ENCODE data around the gene CDK2AP2.

DNA sequence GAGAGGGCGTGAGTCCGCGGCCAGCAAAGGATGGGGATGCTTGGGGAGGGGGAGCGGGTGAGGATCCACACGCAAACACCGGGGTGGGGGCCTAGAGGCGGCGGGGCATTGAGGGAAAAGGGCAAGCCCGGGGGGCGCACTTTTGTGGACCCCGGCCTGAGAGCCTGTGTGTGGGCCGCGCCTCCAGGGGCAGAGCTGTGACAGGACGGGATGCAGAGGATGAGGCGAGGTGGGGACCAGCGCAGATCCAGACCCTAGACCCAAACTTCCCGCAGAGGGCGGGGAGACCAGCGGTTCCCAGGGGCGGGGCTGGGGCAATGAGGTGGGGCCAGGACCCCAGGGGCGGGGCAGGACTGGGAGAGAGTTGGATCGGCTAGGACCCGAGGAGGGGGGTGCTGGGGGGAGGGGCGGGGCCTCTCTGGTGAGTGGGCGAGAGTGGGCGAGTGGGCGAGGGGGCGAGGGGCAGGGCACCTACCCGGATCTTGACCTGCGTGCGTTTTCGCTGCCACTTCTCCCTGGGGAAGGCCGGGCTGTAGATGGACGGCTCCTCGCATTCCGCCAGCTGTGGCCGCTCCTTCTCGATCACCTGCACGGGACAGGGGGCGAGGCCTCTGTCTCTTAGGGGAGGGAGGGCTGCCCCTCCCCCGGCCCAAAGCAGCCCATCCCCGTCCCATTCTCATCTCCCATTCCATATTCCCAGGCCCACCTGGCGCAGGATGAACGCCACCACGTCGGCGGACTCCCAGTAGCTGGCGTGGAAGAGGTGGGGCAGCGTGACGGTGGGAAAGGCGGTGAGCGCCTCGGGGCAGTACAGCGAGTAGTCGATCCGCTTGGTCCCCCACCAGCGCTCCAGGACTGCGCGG is 13.4 kb downstream of the CDK2AP2 start:
- TF ChIP-seq, protein P1, sequence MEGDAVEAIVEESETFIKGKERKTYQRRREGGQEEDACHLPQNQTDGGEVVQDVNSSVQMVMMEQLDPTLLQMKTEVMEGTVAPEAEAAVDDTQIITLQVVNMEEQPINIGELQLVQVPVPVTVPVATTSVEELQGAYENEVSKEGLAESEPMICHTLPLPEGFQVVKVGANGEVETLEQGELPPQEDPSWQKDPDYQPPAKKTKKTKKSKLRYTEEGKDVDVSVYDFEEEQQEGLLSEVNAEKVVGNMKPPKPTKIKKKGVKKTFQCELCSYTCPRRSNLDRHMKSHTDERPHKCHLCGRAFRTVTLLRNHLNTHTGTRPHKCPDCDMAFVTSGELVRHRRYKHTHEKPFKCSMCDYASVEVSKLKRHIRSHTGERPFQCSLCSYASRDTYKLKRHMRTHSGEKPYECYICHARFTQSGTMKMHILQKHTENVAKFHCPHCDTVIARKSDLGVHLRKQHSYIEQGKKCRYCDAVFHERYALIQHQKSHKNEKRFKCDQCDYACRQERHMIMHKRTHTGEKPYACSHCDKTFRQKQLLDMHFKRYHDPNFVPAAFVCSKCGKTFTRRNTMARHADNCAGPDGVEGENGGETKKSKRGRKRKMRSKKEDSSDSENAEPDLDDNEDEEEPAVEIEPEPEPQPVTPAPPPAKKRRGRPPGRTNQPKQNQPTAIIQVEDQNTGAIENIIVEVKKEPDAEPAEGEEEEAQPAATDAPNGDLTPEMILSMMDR (IDR thresholded peaks at IDR 0.05; ENCODE audit: low read depth, low read length), result no peak
- no peak for TF ChIP-seq EZH2phosphoT487 (IDR thresholded peaks at IDR 0.05; ENCODE audit: low read depth)
